ENCODE measurements around the gene LCORL.

DNA sequence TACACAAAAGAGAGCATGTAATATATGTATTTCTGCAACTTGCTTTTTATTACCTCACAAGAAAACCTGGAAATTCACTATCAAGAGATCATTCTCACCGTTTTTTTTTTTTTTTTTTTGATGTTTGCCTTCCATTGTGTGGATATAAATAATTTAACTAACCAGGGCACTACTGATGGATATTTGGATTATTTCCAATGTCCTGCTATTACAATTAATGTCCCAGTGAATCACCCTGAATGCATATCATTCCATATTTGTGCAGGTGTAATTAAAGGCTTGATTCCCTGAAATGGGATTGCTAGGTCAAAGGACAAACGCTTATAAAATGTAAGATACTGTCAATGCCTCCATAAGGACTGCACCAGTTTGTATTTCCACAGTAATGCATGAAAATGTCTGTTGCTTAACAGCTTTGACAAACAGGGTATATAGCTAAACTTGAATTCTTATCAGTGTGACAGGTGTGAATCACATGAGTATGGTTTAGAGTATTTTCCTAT, 123.0 kb downstream of the LCORL start:
- TF ChIP-seq, protein P1, sequence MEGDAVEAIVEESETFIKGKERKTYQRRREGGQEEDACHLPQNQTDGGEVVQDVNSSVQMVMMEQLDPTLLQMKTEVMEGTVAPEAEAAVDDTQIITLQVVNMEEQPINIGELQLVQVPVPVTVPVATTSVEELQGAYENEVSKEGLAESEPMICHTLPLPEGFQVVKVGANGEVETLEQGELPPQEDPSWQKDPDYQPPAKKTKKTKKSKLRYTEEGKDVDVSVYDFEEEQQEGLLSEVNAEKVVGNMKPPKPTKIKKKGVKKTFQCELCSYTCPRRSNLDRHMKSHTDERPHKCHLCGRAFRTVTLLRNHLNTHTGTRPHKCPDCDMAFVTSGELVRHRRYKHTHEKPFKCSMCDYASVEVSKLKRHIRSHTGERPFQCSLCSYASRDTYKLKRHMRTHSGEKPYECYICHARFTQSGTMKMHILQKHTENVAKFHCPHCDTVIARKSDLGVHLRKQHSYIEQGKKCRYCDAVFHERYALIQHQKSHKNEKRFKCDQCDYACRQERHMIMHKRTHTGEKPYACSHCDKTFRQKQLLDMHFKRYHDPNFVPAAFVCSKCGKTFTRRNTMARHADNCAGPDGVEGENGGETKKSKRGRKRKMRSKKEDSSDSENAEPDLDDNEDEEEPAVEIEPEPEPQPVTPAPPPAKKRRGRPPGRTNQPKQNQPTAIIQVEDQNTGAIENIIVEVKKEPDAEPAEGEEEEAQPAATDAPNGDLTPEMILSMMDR (IDR thresholded peaks at IDR 0.05), result no peak
- no peak for TF ChIP-seq ZFX (IDR thresholded peaks at IDR 0.05; ENCODE audit: borderline replicate concordance)

All from 22Rv1 (cell line).